Activated naive CD8-positive, alpha-beta T cell treated with anti-CD3 and anti-CD28 coated beads, Interleukin-2, amount 50 U/mL, for 24 hours (primary cell): ENCODE data around the gene UGT1A10.

Experiments
- ATAC-seq: fragments of 150-1000 bp; cut with Tn5 transposase; one replicate; pipeline ENCODE4 v1.10.0; 2021
- DNase-seq: peaks from one replicate; pipeline ENCODE4 v3.0.0; 2021
- H3K27ac Mint-ChIP-seq: one replicate; pipeline ENCODE4 v1.8.0; 2021; ENCODE audit warnings: mild to moderate bottlenecking, mixed read lengths
- H3K27me3 Mint-ChIP-seq: one replicate; pipeline ENCODE4 v1.8.0; 2021; ENCODE audit warnings: mixed read lengths
- H3K36me3 Mint-ChIP-seq: one replicate; pipeline ENCODE4 v1.8.0; 2021; ENCODE audit warnings: low read depth, mixed read lengths
- H3K4me1 Mint-ChIP-seq: one replicate; pipeline ENCODE4 v1.8.0; 2021; ENCODE audit warnings: mixed read lengths
- H3K4me3 Mint-ChIP-seq: one replicate; pipeline ENCODE4 v1.8.0; 2021; ENCODE audit warnings: mild to moderate bottlenecking, moderate library complexity, mixed read lengths
- H3K9me3 Mint-ChIP-seq: one replicate; pipeline ENCODE4 v1.8.0; 2021; ENCODE audit warnings: mixed read lengths

UGT1A10 gene

DNA sequence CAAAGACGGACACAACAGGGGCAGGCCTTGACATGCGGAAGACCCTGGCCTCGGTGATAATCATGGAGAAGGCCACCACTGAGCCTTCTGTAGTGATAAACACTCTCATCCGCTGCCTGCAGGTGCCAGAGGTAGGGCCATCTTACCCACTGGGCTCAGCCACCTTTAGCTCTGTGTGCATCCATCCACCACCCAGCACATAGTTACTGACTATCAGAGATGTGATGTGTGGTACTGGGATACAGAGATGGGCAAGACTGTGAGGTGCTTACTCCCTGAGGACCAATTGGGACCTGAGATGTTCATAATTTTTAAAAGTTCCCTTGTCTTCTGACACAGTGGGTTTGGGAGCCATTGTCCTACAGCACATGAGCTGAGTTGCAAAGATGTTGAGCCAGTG is 143.5 kb downstream of the UGT1A10 start:
- Mint-ChIP-seq H3K27ac (no peak overlapping the region), H3K4me1 (no peaks in the 10 kb centered on the region), H3K4me3 (no peak overlapping the region), H3K9me3 (peaks cover 13% of the 10 kb centered on the region), H3K27me3 (peaks cover 18% of the 10 kb centered on the region), H3K36me3 (no peaks in the 10 kb centered on the region)
- no peak for ATAC-seq
- DNase-seq, result no peak

DNA sequence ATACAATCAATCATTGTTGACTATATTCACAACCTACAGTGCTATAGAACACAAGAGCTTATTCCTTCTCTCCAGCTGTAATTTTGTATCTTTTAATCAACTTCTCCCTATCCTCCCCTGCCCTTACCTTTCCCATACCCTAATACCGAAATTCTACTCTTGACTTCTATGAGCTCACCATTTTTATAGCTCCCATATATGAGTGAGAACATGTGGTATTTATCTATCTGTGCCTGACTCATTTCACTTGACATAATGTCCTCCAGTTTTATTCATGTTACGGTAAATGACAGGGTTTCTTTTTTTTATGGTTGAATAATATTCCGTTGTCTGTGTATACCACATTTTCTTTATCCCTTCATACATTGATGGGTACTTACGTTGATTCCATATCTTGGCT is 144.5 kb downstream of the UGT1A10 start:
- Mint-ChIP-seq H3K4me1 (no peaks in the 10 kb centered on the region), H3K9me3 (peaks cover 12% of the 10 kb centered on the region), H3K27ac (no peak overlapping the region), H3K4me3 (no peak overlapping the region), H3K27me3 (peaks cover 20% of the 10 kb centered on the region), H3K36me3 (no peaks in the 10 kb centered on the region)
- no peak for ATAC-seq
- DNase-seq, result no peak

DNA sequence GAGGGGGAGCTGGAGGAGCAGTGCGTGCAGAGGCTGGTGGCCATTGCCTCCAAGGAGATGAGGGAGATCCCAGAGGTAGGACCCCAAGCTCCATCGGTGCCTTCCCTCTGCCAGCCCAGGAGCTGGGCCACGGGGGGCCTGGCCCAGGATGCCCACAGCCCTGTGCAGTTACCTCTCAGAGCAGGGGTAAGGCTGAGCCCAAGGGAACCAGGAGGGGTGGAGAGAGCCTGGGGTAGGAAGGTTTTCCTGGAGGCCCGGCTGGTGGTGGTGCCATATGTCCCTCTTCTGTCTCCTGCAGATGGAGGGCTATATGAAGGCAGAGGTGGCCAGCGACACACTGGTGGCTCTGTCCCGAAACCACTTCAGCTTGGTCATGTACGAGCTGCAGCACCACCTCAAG is 153.3 kb downstream of the UGT1A10 start:
- Mint-ChIP-seq H3K9me3 (peaks cover 3% of the 10 kb centered on the region), H3K4me1 (no peaks in the 10 kb centered on the region), H3K4me3 (no peak overlapping the region), H3K36me3 (no peaks in the 10 kb centered on the region), H3K27ac (no peak overlapping the region), H3K27me3 (peaks cover 5% of the 10 kb centered on the region)
- ATAC-seq, result peak; percentile 20
- DNase-seq, result no peak

DNA sequence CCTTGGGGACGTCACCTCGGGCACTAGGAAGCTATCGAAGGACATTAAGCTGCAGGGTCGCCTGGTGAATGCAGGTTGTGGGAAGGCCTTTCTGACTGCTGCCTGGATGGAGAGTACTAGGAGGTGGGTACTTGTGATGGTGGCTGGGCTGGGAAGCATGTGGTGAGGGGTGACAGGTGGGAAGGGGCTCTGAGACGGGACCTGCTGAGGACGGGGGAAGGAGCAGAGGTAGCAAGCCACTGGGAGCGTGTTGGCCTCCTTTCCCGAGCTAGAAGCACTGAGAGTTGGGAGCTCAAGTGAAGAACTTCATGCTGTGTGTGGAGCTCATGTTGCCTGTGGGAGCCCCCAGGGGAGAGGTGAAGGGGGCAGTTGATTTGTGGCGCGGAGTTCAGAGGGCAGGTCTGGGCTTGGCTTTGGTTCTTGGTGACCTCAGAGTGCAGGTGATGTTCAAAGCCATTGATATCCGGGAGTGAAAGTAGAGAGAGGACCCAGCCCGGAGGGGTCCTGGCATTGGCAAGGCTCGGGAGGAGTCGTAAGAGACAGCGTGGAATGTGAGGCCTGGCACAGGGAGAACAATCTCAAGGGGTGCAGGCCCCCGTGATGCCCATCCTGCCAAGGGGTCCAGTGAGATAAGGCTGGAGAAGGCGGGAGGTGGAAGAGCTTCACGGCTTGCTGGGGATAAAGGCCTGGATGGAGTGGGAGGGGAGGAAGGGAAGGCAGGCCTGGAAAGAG is 155.1 kb downstream of the UGT1A10 start:
- Mint-ChIP-seq H3K27ac (no peak overlapping the region), H3K4me3 (no peak overlapping the region), H3K27me3 (peaks cover 2% of the 10 kb centered on the region), H3K4me1 (no peaks in the 10 kb centered on the region), H3K36me3 (no peaks in the 10 kb centered on the region), H3K9me3 (no peaks in the 10 kb centered on the region)
- ATAC-seq, result no peak
- DNase-seq, result no peak

DNA sequence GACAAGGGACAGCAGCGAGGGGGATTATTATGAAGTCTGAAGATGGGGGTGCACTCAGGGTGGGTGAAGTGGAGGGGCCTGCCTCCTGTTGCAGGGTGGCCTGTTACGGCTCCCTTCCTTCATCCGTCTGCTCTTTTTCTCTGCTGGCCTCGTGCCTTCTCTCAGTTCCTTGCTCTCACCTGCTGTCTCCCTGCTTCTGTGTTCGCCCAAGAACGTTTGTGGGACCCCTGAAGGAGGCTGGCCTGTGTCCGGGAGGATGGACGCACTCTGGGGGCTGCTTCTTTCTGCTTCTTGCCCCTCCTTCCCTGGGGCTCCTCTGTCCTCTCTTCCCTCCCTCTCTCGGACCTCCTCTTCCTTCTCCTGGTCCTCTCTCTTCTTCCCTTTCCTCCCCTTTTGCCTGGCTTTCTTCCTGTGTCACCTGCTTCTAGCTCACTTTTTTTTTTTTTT is 155.7 kb downstream of the UGT1A10 start:
- H3K27me3 Mint-ChIP-seq, result peaks cover 2% of the 10 kb centered on the region
- H3K4me1 Mint-ChIP-seq, result no peaks in the 10 kb centered on the region
- DNase-seq (no peak), ATAC-seq (no peak)
- no peaks in the 10 kb centered on the region for H3K9me3 Mint-ChIP-seq
- no peaks in the 10 kb centered on the region for H3K36me3 Mint-ChIP-seq
- H3K27ac Mint-ChIP-seq, result no peak overlapping the region
- H3K4me3 Mint-ChIP-seq, result no peak overlapping the region

DNA sequence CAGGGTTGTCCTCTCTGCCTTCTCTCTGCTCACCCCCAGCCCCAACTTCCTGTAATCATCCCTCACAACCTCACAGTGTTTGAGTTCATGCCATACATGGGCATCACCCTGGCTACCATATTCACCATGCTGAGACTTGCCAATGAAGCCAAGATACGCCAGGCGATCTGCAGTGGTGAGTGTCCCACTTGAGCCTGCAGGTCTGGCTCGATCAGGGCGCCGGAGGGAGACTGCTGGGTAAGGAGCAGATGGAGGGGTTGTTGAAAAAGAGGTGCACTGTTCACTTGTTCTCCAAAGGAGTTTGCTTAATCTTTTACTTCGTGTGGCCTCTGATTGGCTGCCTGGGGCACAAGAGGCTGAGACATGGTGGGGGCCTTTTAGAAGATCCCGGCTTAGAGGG is 156.5 kb downstream of the UGT1A10 start:
- no peak overlapping the region for H3K27ac Mint-ChIP-seq
- H3K27me3 Mint-ChIP-seq, result peaks cover 2% of the 10 kb centered on the region
- H3K9me3 Mint-ChIP-seq, result no peaks in the 10 kb centered on the region
- no peaks in the 10 kb centered on the region for H3K36me3 Mint-ChIP-seq
- H3K4me1 Mint-ChIP-seq, result no peaks in the 10 kb centered on the region
- ATAC-seq (no peak), DNase-seq (no peak)
- H3K4me3 Mint-ChIP-seq, result no peak overlapping the region

DNA sequence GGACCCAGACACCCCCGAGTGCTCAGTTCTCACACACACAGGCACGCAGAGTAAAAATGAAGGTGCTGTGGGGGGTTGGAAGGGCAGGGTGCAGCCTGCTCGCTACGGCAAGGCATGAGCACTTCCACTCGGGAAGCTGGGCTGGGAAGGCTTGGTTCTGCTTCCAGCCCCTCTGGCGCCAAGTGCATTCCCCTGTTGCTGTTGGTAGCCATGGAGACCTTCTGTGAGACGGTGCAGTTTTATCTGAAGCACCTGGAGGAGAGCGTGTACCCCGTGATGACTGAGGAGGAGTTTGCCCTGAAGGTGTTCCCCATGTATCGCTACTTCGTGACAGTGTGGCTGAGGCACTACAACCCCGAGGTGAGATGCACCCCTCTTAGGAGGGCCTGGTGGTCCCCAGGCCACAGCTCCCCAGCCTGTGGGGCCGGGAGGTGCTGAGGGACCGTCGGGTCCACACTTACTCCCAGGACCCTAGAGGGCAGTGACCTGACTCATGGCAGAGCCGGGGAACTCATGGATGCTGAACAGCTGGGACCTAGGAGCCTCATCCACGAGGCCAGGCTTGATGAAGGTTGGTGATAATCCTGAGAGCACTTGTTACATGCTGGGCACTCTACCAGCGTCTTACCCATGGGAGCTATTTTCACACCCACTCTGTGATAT is 157.3 kb downstream of the UGT1A10 start:
- H3K4me3 Mint-ChIP-seq, result no peak overlapping the region
- H3K4me1 Mint-ChIP-seq, result no peaks in the 10 kb centered on the region
- no peak for DNase-seq
- no peaks in the 10 kb centered on the region for H3K36me3 Mint-ChIP-seq
- no peak overlapping the region for H3K27ac Mint-ChIP-seq
- H3K27me3 Mint-ChIP-seq, result peaks cover 2% of the 10 kb centered on the region
- no peaks in the 10 kb centered on the region for H3K9me3 Mint-ChIP-seq
- ATAC-seq, result no peak

DNA sequence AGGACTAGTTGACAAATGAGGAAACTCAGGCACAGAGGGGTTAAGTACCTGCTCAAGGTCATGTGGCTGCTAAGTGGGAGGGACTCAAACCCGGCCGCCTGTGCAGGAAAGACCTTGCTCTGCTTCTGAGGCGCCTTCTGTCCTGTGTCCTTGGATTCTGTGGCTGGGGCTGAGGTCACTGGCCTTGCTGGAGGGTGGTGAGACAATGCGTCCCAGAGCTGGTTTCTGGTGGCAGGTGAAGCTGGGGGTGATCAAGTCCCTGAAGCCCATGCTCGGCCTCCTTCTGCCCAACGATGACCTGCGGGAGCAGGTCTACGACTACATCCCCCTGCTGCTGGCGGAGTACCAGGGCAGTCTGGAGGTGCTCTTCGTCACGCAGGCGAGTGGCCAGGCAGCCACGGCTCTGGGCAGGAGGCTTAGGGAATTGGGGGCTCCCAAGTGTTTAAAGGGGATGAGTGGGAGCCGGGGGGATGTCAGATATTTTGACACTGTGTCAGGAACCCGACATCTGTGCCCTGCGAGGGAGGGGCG is 157.9 kb downstream of the UGT1A10 start:
- peaks cover 2% of the 10 kb centered on the region for H3K27me3 Mint-ChIP-seq
- H3K4me1 Mint-ChIP-seq, result no peaks in the 10 kb centered on the region
- H3K4me3 Mint-ChIP-seq, result no peak overlapping the region
- H3K27ac Mint-ChIP-seq, result no peak overlapping the region
- no peak for DNase-seq
- H3K36me3 Mint-ChIP-seq, result no peaks in the 10 kb centered on the region
- no peaks in the 10 kb centered on the region for H3K9me3 Mint-ChIP-seq
- no peak for ATAC-seq

DNA sequence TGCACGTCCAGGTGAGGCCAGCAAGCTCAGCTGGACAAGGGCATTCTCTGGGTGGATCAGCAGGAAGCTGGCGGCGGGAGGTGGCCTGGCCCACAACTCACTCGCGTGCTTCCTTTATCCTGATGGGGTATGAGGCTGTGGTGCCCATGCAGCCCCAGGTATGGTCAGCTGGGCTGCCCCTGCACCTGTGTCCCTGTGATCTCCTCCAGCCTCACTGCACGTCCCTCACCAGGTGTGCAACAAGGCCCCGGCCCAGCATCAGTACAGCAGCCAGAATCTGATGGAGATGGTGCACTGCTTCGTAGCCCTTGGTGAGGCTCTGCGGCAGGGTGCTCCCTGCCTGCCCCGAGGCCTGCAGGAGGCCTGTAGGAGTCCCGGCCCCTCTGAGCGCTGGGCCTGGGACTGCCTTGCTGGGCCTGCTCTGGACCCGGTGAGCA is 159.5 kb downstream of the UGT1A10 start:
- no peak overlapping the region for H3K27ac Mint-ChIP-seq
- H3K4me3 Mint-ChIP-seq, result no peak overlapping the region
- H3K36me3 Mint-ChIP-seq, result no peaks in the 10 kb centered on the region
- no peaks in the 10 kb centered on the region for H3K4me1 Mint-ChIP-seq
- ATAC-seq, result no peak
- no peaks in the 10 kb centered on the region for H3K27me3 Mint-ChIP-seq
- H3K9me3 Mint-ChIP-seq, result peaks cover 6% of the 10 kb centered on the region
- no peak for DNase-seq

DNA sequence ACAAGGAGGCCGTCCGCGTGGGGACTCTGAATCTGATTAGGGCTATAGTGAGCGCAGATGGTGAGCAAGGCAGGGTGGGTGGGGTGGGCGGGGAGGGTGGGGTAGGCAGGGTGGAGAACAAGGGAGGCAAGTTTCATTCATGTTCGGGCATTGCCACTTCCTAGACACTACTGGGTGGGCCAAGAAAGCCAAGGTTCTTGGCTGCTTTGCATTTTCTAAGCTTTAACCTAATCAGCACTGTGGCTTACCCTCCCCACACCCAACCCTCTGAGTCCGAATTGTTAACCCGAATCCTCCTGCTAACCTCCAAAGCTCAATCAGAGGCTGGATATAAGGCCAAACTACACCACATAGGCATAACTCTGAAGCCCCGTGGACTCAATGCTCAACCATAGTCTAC is 160.0 kb downstream of the UGT1A10 start:
- no peak overlapping the region for H3K27ac Mint-ChIP-seq
- no peaks in the 10 kb centered on the region for H3K36me3 Mint-ChIP-seq
- H3K27me3 Mint-ChIP-seq, result no peaks in the 10 kb centered on the region
- ATAC-seq (no peak), DNase-seq (no peak)
- H3K9me3 Mint-ChIP-seq, result peaks cover 6% of the 10 kb centered on the region
- no peak overlapping the region for H3K4me3 Mint-ChIP-seq
- no peaks in the 10 kb centered on the region for H3K4me1 Mint-ChIP-seq

DNA sequence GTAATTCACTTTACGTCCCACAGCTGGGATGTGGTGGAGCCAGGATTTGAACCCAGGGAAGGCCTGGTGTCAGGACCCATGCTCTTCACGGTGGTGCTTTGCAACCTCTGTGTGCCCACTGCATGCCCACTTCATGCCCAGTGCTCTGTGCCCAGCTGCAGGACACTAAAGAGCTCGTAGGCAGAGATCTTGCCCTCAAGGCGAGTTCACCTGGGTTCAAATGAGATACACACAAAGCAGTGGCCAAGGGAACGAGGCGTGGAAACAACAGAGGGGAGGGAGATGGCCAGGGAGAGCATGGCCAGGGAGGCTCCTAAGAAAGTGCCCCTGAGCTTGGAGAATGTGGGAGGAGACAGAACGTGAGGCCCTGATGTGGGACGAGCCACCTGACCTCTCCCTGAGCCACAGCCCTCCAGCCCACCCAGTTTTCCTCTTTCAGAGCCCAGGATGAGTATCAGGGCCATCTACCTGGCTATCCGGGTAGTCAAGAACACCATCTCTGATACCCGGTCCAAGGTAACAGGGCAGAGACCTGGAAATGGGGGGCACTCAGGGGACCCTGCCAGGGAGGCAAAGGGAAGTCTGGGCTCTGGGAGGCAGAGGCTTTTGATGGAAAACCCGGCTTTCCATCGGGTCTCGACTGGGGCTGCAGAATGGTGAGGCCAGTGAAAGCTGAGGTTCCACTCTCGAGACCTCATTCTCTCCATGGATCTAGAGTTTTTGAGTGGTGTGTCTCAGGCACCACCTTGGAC is 162.3 kb downstream of the UGT1A10 start:
- Mint-ChIP-seq H3K4me1 (no peaks in the 10 kb centered on the region), H3K27me3 (peaks cover 10% of the 10 kb centered on the region), H3K9me3 (peaks cover 6% of the 10 kb centered on the region), H3K27ac (no peak overlapping the region), H3K36me3 (no peaks in the 10 kb centered on the region), H3K4me3 (no peak overlapping the region)
- no peak for ATAC-seq
- no peak for DNase-seq

DNA sequence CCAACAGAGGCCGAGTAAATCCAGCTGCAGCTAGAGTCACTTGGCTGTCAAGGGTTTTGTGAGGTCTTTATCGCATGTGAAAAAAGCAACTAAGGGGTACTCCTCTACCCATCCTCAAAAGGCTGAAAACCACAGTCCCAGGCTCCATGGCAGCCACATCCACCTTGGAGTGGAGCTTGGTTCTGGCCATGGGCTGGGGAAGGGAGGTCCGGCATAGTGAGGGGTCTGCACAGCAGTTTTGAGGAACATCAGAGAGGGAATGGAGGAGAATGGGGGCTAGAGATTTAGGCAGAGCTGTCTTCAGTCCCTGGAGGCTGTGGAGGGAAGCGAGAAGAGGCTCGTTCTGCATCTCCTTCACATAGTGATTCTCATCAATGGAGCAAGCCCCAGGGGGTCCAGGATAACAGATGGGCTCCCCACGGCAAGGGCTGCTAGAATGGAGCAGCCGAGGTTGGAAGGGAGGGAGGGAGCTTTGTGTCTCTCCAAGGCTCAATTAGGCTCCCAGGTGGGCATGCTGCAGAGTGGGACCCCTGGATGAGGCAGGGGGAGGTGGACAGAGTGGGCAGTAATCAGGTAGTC is 162.9 kb downstream of the UGT1A10 start:
- Mint-ChIP-seq H3K27me3 (peaks cover 12% of the 10 kb centered on the region), H3K9me3 (peaks cover 6% of the 10 kb centered on the region), H3K4me1 (no peaks in the 10 kb centered on the region), H3K4me3 (no peak overlapping the region), H3K36me3 (no peaks in the 10 kb centered on the region), H3K27ac (no peak overlapping the region)
- DNase-seq (no peak), ATAC-seq (no peak)

DNA sequence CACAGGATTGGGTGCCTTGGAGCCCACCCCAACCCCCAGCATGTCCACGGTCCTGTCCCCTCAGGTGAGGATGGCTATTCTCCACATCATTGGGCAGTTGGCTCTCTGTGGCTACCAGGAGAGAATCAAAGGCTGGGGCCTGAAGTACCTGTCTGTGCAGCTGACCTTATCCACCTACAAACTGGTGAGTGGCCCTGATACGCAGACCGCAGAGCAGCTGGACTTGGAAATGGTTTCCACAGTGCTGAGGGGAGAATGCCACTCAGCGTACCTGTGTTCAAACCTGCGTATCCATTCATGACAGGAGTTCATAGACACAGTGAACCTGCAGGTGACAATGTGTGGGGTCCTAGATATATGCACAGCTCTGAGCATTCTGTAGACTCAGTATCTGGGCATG is 163.5 kb downstream of the UGT1A10 start:
- ATAC-seq, result no peak
- no peaks in the 10 kb centered on the region for H3K36me3 Mint-ChIP-seq
- no peak for DNase-seq
- peaks cover 6% of the 10 kb centered on the region for H3K9me3 Mint-ChIP-seq
- no peaks in the 10 kb centered on the region for H3K4me1 Mint-ChIP-seq
- H3K4me3 Mint-ChIP-seq, result no peak overlapping the region
- peaks cover 13% of the 10 kb centered on the region for H3K27me3 Mint-ChIP-seq
- H3K27ac Mint-ChIP-seq, result no peak overlapping the region

DNA sequence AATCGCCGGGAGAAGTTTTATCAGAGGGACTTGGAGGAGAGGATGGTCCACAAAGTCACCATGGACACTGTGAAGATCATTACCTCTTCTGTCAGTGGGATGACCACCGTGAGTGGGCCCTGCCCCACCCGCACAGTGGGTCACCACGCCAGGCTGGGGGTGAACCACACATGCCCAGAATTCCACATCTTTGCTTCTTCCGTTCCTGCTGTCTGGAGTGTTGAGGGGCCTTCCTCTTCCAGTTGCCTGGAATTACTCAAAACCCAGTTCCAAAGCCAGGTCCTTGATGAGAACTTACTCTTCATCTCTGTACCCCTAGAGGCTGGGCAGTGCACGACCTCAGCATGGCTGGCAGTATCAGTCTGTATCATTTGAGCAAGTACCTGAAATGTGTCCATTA is 164.0 kb downstream of the UGT1A10 start:
- ATAC-seq, result no peak
- Mint-ChIP-seq H3K27ac (no peak overlapping the region), H3K36me3 (no peaks in the 10 kb centered on the region), H3K27me3 (peaks cover 17% of the 10 kb centered on the region), H3K4me3 (no peak overlapping the region), H3K4me1 (no peaks in the 10 kb centered on the region), H3K9me3 (peaks cover 6% of the 10 kb centered on the region)
- no peak for DNase-seq
